Measurements from ENCODE around the gene AGFG2.
"Not testable (repeated sequence)": the region's sequence is repeated elsewhere in the genome, so short reads cannot be mapped to it uniquely, and the experiment has no call there.

AGFG2 gene

DNA sequence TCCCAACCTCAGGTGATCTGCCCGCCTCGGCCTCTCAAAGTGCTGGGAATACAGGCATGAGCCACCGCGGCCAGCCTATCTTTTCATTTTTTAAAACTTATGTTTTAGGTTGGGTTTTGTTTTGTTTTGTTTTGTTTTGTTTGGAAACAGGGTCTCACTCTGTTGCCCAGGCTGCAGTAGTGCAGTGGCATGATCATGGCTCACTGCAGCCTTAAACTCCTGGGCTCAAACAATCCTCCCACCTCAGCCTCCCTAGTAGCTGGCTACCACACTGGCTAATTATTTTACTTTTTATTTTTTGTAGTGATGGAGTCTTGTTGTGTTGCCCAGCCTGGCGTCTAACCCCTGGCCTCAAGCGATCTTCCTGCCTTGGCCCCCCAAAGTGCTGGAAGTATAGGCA lies 19.4 kb upstream of the AGFG2 start:
- DNase-seq (ENCODE audit: low read depth, low spot score), result no peak
- H3K27ac ChIP-seq, result no peak overlapping the region

- no peak overlapping the region for H3K27ac ChIP-seq
- DNase-seq (ENCODE audit: low read depth, low spot score), result no peak
Observed at GRCh38 chr7:100520138-100520537, 18.9 kb upstream of the AGFG2 start.

DNA sequence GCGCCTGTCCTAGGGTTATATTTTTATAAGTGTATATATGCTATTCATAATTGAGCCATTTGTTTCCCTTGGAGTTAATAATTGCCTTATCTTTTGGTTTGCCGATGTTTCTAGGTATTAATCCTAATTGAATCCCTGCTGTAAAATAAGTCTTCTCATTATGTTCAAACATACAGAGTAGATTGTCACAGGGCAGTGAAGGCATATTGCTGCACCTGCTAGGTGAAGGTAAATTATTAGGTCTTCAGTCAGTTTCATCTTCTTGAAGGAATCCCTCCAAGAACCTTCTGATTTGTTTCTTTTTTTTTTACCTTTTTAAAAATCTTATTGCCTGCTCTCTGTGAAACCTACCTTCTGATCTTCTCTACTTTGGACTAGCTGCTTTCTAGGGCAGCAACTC lies 17.9 kb upstream of the AGFG2 start:
- no peak for DNase-seq (ENCODE audit: low read depth, low spot score)

GRCh38 chr7:100521909-100522593 lies 17.0 kb upstream of the AGFG2 start:
- not testable (repeated sequence) for DNase-seq (ENCODE audit: low read depth, low spot score); H3K27ac ChIP-seq

More for the DNA sequence above, 17.9 kb upstream of the AGFG2 start:
- no peak overlapping the region for H3K27ac ChIP-seq

GRCh38 chr7:100523192-100523591 lies 15.8 kb upstream of the AGFG2 start:
- H3K27ac ChIP-seq; DNase-seq (ENCODE audit: low read depth, low spot score): not testable (repeated sequence)

DNA sequence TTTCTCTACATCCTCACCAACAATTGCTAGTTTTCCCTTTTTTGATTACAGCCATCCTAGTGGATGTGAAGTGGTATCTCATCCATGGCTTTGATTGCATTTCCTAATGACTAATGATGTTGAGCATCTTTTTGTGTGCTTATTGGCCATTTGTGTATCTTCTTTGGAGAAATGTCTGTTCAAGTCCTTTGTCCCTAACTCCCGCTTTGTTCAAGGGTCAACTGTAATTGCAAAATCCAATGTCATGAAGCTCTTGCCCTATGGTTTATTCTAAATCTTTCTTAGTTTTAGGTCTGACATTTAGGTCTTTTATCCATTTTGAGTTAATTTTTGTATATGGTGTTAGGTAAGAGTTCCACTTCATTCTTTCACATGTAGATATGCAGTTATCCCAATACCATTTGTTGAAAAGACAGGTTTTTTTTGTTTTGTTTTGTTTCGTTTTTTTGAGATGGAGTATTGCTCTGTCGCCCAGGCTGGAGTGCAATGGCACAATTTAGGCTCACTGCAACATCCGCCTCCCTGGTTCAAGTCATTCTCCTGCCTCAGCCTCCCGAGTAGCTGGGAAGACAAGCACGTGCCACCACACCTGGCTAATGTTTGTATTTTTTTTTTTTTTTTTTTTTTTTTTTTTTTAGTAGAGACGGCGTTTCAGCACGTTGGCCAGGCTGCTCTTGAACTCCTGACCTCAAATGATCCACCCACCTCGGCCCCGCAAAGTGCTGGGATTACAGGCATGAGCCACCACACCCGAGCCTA lies 10.7 kb upstream of the AGFG2 start:
- not testable (repeated sequence) for H3K27ac ChIP-seq; DNase-seq (ENCODE audit: low read depth, low spot score)

GRCh38 chr7:100532165-100533022 lies 6.6 kb upstream of the AGFG2 start:
- H3K27ac ChIP-seq, result no peak overlapping the region
- no peak for DNase-seq (ENCODE audit: low read depth, low spot score)

GRCh38 chr7:100535982-100536381 lies 3.0 kb upstream of the AGFG2 start:
- H3K27ac ChIP-seq; DNase-seq (ENCODE audit: low read depth, low spot score): not testable (repeated sequence)

DNA sequence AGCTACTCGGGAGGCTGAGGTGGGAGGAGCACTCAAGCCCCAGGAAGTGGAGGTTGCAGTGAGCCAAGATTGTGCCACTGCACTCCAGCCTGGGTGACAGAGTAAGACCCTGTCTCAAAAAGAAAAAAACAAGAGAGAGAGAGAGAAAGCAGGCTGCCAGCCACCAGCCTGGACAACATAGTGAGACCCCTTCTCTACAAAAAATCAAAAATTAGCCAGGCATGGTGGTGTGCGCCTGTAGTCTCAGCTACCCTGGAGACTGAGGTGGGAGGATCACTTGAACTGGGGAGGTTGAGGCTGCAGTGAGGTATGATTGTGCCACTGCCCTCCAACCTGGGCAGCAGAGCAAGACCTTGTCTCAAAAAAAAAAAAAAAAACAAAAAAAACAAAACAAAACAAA lies 2.3 kb upstream of the AGFG2 start:
- not testable (repeated sequence) for H3K27ac ChIP-seq; DNase-seq (ENCODE audit: low read depth, low spot score)

GRCh38 chr7:100538348-100538653 lies 702 bp upstream of the AGFG2 start:
- DNase-seq (ENCODE audit: low read depth, low spot score), result no peak
- H3K27ac ChIP-seq, result no peak overlapping the region

GRCh38 chr7:100539436-100540006 lies 518 bp downstream of the AGFG2 start:
- DNase-seq (ENCODE audit: low read depth, low spot score), result no peak
- H3K27ac ChIP-seq, result no peak overlapping the region

- DNase-seq (ENCODE audit: low read depth, low spot score), result no peak
- no peak overlapping the region for H3K27ac ChIP-seq
Observed at GRCh38 chr7:100540073-100540723, 1.2 kb downstream of the AGFG2 start.

- H3K27ac ChIP-seq; DNase-seq (ENCODE audit: low read depth, low spot score): not testable (repeated sequence)
Observed at GRCh38 chr7:100541309-100541708, 2.3 kb downstream of the AGFG2 start.

DNA sequence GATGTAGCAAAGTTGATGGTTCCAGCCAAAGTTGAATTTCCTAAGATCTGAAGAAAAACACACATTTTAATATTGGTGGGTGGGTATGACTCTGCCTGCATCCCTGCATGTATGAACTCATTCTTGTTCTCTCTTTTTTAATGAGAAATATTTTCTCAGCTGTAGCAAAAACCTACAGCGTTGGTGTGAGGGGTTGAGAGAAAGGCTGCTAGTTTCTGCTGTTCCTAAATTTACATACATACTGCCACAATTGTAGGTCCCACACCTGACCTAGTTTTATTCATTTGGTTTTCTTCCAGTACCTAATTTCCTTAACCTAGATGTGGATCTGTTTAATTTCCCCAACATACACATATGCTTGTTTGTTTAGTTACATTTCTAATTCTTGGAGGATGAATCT lies 4.6 kb downstream of the AGFG2 start:
- H3K27ac ChIP-seq, result no peak overlapping the region
- DNase-seq (ENCODE audit: low read depth, low spot score), result no peak

- peak overlapping the region; percentile 92 for H3K27ac ChIP-seq
Observed at GRCh38 chr7:100544386-100544785, 5.4 kb downstream of the AGFG2 start.

GRCh38 chr7:100544967-100545359 lies 6.0 kb downstream of the AGFG2 start:
- H3K27ac ChIP-seq, result peak overlapping the region; percentile 92
- DNase-seq (ENCODE audit: low read depth, low spot score), result no peak

More at GRCh38 chr7:100544386-100544785, 5.4 kb downstream of the AGFG2 start:
- DNase-seq (ENCODE audit: low read depth, low spot score), result no peak

DNA sequence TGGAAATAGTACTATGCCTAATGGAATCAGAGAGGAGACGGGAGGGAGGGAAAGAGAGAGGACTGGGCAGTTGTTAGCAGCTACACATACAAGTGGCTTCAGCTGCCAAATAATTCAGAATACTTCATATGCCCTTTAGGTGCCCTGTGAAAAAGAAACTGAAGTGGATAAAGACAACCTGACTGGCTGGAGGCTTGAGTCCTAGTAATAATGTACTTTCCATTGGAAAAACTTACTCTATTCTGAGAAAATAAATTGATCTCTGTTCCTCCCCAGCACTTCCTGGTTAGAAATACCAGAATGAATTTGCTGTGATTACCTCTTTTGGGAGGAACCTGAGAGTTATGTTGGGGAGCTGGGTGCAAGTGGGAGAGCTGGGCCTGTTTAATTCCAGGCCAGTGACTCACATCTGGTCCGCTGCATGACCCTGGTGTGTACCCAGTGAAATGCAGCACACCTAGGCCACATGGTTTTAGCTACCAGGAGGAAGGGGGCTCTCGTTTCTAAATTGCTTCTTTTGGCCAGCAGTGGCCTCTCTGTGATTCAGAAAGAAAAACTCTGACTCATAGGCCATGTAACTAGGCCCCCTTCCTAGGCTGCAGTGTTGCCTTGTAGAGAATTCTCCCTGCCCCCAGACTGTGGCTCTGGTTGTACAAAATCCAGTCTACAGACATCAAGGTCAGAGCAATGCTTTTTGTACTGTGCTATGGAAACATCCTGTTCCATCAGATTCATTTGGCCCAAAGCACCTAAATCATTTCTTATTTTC lies 6.5 kb downstream of the AGFG2 start:
- peak overlapping the region; percentile 92 for H3K27ac ChIP-seq
- DNase-seq (ENCODE audit: low read depth, low spot score), result peak; percentile 44

GRCh38 chr7:100546129-100546925 lies 7.3 kb downstream of the AGFG2 start:
- no peak for DNase-seq (ENCODE audit: low read depth, low spot score)
- H3K27ac ChIP-seq, result peak overlapping the region; percentile 92

All from epithelial cell of prostate (primary cell).